EL (cell line): ENCODE data around the gene ZNF148.

Experiments
- DNase-seq: peaks from one replicate; pipeline ENCODE4 v3.0.0-alpha.2; 2016

Gene ZNF148

DNA sequence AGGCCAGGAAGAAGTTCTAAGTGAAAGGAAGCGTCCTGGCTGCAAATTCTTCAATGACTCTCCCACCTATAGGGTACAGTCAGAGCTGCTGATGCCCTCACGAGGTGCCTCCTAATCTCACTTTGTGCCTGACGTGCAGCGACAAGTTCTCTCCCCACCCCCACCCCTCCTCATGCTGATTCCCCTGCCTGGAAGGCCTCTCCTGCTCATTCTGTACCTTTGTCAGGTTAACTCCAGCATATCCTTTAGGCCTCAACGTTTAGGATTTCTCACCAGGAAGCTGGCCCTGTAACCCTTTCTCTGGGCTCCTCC, 187.6 kb downstream of the ZNF148 start:
- DNase-seq: no peak

DNA sequence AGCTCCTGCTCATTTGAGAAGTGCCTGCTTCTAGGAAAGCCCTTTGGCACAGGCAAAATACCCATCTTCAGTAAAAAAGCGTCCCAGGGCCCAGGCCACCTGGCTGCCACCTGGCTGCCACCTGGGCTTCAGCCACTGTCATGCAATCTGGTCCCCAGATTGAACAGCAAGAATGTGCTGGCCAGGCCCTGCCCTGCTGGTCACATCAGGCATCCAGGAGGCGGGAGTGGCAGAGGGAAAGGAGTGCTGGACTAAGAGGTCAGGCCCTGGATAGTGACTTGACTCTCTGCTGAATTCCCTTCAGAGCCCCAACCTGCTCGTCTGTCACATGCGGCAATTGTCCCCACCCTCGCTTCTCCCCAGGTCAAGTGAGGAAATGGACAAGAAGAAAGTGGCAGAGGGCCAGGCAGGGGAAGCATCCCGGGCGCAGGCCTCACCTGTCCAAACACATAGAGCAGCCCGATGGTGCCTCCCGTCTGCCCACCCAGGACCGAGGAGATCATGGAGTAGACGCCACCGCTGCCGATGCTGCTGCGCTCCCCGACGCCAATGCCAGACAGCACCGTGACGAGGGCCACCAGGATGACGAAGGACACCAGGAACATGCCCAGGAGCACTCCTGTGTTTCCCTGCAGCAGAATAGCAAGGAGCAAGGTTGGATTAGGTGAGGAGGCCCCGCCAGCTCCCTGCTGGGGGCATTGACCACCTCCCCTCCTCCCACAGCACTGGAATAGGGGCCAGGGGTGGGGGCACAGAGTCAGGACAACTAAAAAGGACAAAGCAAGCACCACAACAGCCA, 188.1 kb downstream of the ZNF148 start:
- DNase-seq: no peak

DNA sequence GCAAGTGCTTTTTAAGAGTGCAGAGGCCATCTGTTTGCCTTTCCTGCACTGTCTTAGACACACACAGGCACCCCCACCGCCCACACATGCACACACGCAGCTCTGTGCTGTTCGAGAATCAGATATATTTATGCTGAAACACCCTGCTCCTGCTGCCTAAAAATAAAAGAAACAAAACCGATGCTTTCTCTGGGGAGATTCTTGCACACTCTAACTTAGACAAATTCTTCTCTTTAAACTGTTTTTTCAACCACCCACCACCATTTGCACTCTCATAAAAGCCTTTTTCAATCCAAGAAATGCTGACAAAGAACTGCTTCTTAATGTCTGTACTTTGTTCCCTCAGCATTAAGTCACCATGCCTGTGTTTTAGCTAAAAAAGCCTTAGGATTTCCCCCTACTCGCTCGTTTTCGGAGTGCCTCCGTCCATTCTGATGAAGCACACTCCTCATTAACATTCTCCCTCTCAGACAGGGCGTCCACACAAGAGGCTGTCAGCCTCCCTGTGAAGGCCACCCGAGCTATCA, 188.8 kb downstream of the ZNF148 start:
- no peak for DNase-seq

DNA sequence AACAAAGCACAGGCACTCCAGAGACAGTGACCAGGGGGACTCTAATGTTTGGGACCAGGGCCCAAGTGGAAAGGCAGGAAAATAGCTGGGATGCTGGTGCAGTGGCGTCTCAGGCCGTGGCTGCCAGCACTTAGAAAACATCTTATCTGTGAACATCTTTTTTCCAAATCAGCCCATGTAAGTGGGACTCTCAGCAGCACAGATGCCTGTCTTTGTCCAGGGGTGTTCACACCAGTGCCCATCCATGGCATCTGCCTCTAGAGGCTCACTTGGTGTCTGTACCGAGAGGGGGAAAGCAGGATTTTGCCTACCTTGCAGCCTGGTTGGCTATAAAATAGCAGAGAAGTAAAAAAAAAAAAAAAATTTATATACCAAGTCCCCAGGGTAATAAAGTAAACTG, 189.3 kb downstream of the ZNF148 start:
- no peak for DNase-seq

DNA sequence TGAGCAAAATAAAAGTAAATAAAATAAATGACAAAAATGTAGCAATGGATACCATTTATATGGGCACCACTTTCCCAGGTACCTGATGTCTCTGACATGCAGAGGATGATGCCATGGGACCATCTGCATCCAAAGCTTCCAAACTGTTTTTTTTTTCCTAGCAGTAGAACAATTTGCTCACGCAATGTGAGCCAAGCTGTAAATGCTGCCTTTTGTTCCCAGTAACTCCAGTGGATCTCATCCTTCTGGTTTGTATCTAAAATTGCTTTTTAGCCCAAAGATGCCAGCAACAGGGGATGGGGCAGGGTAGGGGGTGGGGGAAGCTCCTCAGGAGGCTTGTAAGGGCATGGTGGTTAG, 195.3 kb downstream of the ZNF148 start:
- no peak for DNase-seq

DNA sequence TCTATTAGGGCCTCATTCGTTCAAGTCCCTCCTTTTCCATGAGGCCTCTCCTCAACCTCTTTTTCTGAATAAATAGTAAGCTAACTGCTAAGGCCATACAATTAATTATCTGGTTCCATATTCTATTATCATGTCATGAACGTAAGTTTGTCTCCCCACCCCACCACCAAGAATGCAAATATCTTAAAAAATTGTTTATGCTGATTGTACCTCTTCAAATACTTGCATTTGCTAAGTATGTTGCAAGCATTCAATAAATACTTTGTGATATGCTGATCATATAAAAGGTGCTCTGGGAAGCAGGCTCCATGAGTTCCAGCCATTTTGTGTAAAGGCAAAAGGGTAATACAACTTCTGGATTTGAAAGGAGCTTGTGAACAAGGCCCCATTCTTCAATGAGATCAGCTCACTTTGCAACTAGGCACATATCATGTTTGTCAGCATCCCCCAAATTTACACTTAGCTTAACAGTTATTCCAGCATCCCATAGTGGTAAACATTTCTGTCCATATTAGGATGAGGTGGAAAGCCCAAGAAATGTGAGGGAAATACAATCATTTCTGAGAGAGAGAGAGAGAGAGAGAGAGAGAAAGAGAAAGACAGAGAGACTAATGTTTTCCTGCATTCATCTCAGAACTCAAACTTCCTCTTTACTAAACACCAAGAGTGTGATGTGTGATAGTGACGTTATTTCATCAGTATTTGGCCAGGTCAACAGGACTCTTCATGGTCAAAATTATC, 195.8 kb downstream of the ZNF148 start:
- DNase-seq: no peak

DNA sequence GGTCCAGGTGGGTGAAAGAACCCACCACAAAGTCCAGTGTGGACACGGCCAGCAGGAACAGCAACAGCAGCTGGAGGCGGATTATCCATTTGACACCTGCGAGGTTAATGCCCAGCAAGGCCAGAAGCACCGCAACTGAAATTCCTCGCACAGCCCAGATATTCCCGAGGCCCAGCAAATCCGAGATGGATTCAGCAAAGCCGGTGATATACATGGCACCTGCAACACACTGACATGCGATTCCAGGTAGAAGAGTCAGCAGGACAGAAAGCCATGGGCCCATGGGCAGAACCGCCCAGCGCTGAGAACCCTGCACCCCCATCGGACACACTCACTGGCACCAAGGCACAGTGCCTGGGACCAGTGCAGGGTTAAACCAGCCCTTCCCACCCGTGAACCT, 197.4 kb downstream of the ZNF148 start:
- DNase-seq: no peak
